OCI-LY1 (cell line): ENCODE results near the gene GCLC.

Experiments
- H2AFZ ChIP-seq: fragments of 200-600 bp; sonication (generic), shearing (Covaris generic); 2 replicates; pipeline ENCODE4 v1.6.0; 2014; ENCODE audit warnings: antibody characterized with exemption, mild to moderate bottlenecking, low read length
- H3F3A ChIP-seq: fragments of 200-600 bp; sonication (generic), shearing (Covaris generic); 2 replicates; pipeline ENCODE4 v1.6.0; 2014; ENCODE audit warnings: mild to moderate bottlenecking, antibody characterized with exemption, low read length, moderate library complexity; ENCODE audit not compliant: insufficient read depth
- H3K27ac ChIP-seq: fragments of 200-600 bp; sonication (generic); 2 replicates; pipeline ENCODE4 v1.5.1; 2014; ENCODE audit warnings: low read length, mixed run types, mild to moderate bottlenecking, low read depth; ENCODE audit not compliant: poor library complexity, severe bottlenecking
- H3K27me3 ChIP-seq: fragments of 200-600 bp; sonication (generic); 2 replicates; pipeline ENCODE4 v1.6.0; 2014; ENCODE audit warnings: antibody characterized with exemption, mild to moderate bottlenecking, low read length, moderate library complexity; ENCODE audit not compliant: insufficient read depth
- H3K36me3 ChIP-seq: fragments of 200-600 bp; sonication (generic); 2 replicates; pipeline ENCODE4 v1.6.1; 2014; ENCODE audit warnings: mild to moderate bottlenecking, antibody characterized with exemption, low read length, moderate library complexity, mixed read lengths; ENCODE audit not compliant: insufficient read depth
- H3K4me1 ChIP-seq: fragments of 200-600 bp; sonication (generic); 2 replicates; pipeline ENCODE4 v1.5.1; 2014; ENCODE audit warnings: mild to moderate bottlenecking, low read length, moderate library complexity; ENCODE audit not compliant: insufficient read depth, severe bottlenecking
- H3K4me2 ChIP-seq: fragments of 200-600 bp; sonication (generic), shearing (Covaris generic); 2 replicates; pipeline ENCODE4 v1.6.1; 2014; ENCODE audit warnings: low read length
- H3K4me3 ChIP-seq: fragments of 200-600 bp; sonication (generic); 2 replicates; pipeline ENCODE4 v1.5.1; 2014; ENCODE audit warnings: low read length, low read depth, mild to moderate bottlenecking, mixed read lengths; ENCODE audit not compliant: poor library complexity, severe bottlenecking
- H3K79me2 ChIP-seq: fragments of 200-600 bp; shearing (Covaris generic); 2 replicates; pipeline ENCODE4 v1.6.1; 2016; ENCODE audit warnings: mixed run types, low read length, mixed read lengths; ENCODE audit not compliant: insufficient read depth
- H3K9ac ChIP-seq: fragments of 200-600 bp; sonication (generic), shearing (Covaris generic); 2 replicates; pipeline ENCODE4 v1.6.1; 2014; ENCODE audit warnings: mild to moderate bottlenecking, low read length, mixed read lengths
- H3K9me2 ChIP-seq: fragments of 200-600 bp; sonication (generic), shearing (Covaris generic); 2 replicates; pipeline ENCODE4 v1.6.1; 2014; ENCODE audit warnings: low read depth, mild to moderate bottlenecking, low read length, mixed read lengths
- H3K9me3 ChIP-seq: fragments of 200-600 bp; shearing (Covaris generic); 2 replicates; pipeline ENCODE4 v1.6.1; 2014; ENCODE audit warnings: low read length, mixed read lengths
- H4K20me1 ChIP-seq: fragments of 200-600 bp; sonication (generic), shearing (Covaris generic); 2 replicates; pipeline ENCODE4 v1.6.0; 2016; ENCODE audit warnings: mild to moderate bottlenecking, low read length; ENCODE audit not compliant: insufficient read depth
- EZH2 ChIP-seq: fragments of 200-600 bp; sonication (generic), shearing (Covaris generic); IDR thresholded peaks from 2 replicates; pipeline ENCODE4 v1.8.0; 2017; ENCODE audit warnings: borderline replicate concordance, mixed run types, mild to moderate bottlenecking, antibody characterized with exemption, low read length, moderate library complexity, mixed read lengths
- TF ChIP-seq, protein P1 (sequence below): fragments of 200-600 bp; sonication (generic), shearing (Covaris generic); IDR thresholded peaks from 2 replicates; pipeline ENCODE4 v1.5.1; 2017; ENCODE audit warnings: mild to moderate bottlenecking, antibody characterized with exemption, low read length, moderate library complexity, mixed read lengths

Gene GCLC

DNA sequence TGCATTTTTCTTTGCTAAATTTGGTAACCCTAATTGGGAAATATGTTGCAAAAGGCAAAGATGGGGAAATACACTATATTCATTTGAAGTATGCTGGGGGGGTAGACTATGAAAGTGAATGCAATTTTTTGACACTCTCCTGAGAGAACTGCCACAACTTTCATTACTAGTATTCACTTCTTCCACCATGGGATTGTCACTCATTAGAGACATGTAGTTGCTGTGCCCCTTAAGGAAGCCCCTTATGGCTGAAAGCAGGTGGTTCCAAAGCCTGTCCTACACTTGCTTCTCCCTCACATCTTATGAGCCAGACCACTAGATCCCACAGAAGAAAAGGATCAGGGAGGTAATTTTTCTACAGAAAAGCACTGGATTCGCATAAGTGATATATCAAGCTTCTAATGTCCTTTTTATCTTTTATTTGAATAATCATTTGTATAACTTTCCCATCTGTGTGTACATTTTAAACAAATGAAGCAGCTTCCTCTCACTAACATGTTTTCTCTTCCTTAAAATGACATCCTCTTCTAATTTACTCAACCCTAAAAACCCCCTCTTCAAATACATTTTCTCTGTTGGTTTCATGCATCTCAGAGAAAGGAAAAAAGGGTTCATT lies 83.8 kb downstream of the GCLC start:
- Histone ChIP-seq H4K20me1 (no peaks in the 10 kb centered on the region), H3K4me2 (no peak overlapping the region), H3K4me1 (peaks cover 7% of the 10 kb centered on the region), H3K4me3 (no peak overlapping the region), H3K9ac (no peak overlapping the region), H3K79me2 (no peaks in the 10 kb centered on the region), H3K9me3 (no peaks in the 10 kb centered on the region), H3K9me2 (no peaks in the 10 kb centered on the region), H3K27ac (no peak overlapping the region), H2AFZ (no peak overlapping the region), H3K36me3 (no peaks in the 10 kb centered on the region), H3F3A (no peaks in the 10 kb centered on the region), H3K27me3 (no peaks in the 10 kb centered on the region)
- no peak for TF ChIP-seq EZH2
- TF ChIP-seq, protein P1, sequence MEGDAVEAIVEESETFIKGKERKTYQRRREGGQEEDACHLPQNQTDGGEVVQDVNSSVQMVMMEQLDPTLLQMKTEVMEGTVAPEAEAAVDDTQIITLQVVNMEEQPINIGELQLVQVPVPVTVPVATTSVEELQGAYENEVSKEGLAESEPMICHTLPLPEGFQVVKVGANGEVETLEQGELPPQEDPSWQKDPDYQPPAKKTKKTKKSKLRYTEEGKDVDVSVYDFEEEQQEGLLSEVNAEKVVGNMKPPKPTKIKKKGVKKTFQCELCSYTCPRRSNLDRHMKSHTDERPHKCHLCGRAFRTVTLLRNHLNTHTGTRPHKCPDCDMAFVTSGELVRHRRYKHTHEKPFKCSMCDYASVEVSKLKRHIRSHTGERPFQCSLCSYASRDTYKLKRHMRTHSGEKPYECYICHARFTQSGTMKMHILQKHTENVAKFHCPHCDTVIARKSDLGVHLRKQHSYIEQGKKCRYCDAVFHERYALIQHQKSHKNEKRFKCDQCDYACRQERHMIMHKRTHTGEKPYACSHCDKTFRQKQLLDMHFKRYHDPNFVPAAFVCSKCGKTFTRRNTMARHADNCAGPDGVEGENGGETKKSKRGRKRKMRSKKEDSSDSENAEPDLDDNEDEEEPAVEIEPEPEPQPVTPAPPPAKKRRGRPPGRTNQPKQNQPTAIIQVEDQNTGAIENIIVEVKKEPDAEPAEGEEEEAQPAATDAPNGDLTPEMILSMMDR: no peak

DNA sequence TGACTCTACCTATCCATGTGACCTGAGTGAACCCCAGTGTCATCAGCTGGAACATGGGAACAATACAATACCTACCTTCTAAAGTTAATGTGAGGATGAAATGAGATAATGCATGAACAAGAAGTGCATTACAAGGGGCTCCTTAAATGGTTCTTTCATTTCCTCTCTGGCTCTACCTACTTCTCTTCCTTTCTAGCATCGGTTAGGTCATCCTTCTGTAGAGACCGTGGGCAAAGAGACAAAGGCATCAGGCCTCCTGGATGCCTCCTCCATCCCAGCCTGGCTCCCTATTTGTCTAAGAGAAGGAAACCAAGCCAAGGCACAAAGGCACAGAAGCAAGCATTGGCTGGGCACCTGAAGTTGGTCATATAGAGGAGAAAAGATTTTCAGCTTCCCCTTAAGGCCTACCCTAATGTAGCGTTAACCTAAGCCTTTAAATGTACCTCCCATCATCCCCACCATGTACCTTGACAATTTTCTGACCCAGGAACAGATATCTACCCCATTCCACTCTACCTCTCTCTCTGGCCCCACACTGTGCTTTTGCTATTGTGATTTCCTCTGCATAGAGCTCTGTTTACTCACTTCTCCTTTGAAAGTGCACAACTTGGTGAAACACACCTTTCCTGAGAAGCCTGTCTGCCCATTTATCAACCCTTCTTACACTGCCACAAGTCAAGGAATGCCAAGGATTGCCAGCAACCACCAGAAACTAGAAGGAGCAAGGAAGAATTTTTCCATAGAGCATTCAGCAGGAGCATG lies 86.6 kb downstream of the GCLC start:
- Histone ChIP-seq H3K36me3 (no peaks in the 10 kb centered on the region), H3K9me3 (peaks cover 6% of the 10 kb centered on the region; the same call in 1 of the 2 replicates), H3K9ac (no peak overlapping the region), H3K9me2 (no peaks in the 10 kb centered on the region), H3F3A (no peaks in the 10 kb centered on the region), H3K4me1 (peaks cover 7% of the 10 kb centered on the region), H3K79me2 (no peaks in the 10 kb centered on the region), H3K4me3 (no peak overlapping the region), H2AFZ (no peak overlapping the region), H3K27me3 (no peaks in the 10 kb centered on the region), H3K27ac (no peak overlapping the region), H4K20me1 (no peaks in the 10 kb centered on the region), H3K4me2 (no peak overlapping the region)
- TF ChIP-seq, protein P1: no peak
- TF ChIP-seq EZH2: no peak

DNA sequence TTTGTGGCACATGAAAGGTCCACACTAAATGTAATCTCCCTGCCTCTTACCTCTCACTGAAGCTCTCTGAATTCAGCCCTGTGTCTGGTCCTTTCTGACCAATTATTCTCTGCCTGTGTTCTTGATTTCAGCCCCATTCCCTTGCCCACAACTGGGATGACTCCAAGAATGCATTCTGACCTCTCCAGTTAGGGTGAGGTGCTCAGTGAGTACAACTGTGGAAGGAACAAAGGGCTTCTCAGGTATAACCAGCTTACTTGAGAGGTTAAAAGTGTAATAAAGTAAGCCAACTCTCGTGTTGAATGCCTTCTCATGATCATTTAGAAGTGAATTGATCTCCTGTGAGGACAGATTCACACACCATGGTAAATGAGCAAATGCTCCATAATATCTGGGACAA lies 88.1 kb downstream of the GCLC start:
- Histone ChIP-seq H3K4me1 (peaks cover 7% of the 10 kb centered on the region), H3K9me3 (peaks cover 6% of the 10 kb centered on the region; the same call in 1 of the 2 replicates), H3K9ac (no peak overlapping the region), H3K27me3 (no peaks in the 10 kb centered on the region), H3K4me3 (no peak overlapping the region), H3K79me2 (no peaks in the 10 kb centered on the region), H3K36me3 (no peaks in the 10 kb centered on the region), H4K20me1 (no peaks in the 10 kb centered on the region), H3F3A (no peaks in the 10 kb centered on the region), H3K9me2 (no peaks in the 10 kb centered on the region), H2AFZ (no peak overlapping the region), H3K4me2 (no peak overlapping the region), H3K27ac (no peak overlapping the region)
- TF ChIP-seq, protein P1: no peak
- no peak for TF ChIP-seq EZH2
